ENCODE results near the gene MCOLN3.
A peak's percentile ranks its signal among the peaks of the same experiment; 100 is the strongest.

Gene MCOLN3

GRCh38 chr1:85058311-85058710, 10.0 kb upstream of the MCOLN3 start:
- no peak for DNase-seq (ENCODE audit: low read depth in 1 of 2, low spot score in 1 of 2)
- Histone ChIP-seq H3K27me3 (ENCODE audit: insufficient read depth, poor library complexity, severe bottlenecking) (peaks cover 4% of the 10 kb centered on the region), H3K4me3 (replicated peaks; ENCODE audit: insufficient read depth, low read length) (no peak overlapping the region), H3K27ac (replicated peaks) (no peak overlapping the region)
- TF ChIP-seq, protein P1, sequence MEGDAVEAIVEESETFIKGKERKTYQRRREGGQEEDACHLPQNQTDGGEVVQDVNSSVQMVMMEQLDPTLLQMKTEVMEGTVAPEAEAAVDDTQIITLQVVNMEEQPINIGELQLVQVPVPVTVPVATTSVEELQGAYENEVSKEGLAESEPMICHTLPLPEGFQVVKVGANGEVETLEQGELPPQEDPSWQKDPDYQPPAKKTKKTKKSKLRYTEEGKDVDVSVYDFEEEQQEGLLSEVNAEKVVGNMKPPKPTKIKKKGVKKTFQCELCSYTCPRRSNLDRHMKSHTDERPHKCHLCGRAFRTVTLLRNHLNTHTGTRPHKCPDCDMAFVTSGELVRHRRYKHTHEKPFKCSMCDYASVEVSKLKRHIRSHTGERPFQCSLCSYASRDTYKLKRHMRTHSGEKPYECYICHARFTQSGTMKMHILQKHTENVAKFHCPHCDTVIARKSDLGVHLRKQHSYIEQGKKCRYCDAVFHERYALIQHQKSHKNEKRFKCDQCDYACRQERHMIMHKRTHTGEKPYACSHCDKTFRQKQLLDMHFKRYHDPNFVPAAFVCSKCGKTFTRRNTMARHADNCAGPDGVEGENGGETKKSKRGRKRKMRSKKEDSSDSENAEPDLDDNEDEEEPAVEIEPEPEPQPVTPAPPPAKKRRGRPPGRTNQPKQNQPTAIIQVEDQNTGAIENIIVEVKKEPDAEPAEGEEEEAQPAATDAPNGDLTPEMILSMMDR (IDR thresholded peaks at IDR 0.05; ENCODE audit: insufficient read depth, low read length): no peak
- TF ChIP-seq SPI1 (IDR thresholded peaks at IDR 0.05; ENCODE audit: borderline replicate concordance, low read depth): peak; percentile 30; the same call in 1 of the 2 replicates

GRCh38 chr1:85054664-85055063, 6.4 kb upstream of the MCOLN3 start:
- TF ChIP-seq SPI1 (IDR thresholded peaks at IDR 0.05; ENCODE audit: borderline replicate concordance, low read depth) (no peak), REST (IDR thresholded peaks at IDR 0.05; ENCODE audit: insufficient replicate concordance, low read depth) (no peak), POLR2AphosphoS5 (IDR thresholded peaks at IDR 0.05; ENCODE audit: low read depth) (no peak), GABPA (IDR thresholded peaks at IDR 0.05; ENCODE audit: low read depth) (no peak)
- TF ChIP-seq, protein P1 (IDR thresholded peaks at IDR 0.05; ENCODE audit: insufficient read depth, low read length): no peak
- DNase-seq (ENCODE audit: low read depth in 1 of 2, low spot score in 1 of 2): no peak
- peaks cover 4% of the 10 kb centered on the region for H3K27me3 ChIP-seq (ENCODE audit: insufficient read depth, poor library complexity, severe bottlenecking)
- no peak overlapping the region for H3K27ac ChIP-seq (replicated peaks)
- no peak overlapping the region for H3K4me3 ChIP-seq (replicated peaks; ENCODE audit: insufficient read depth, low read length)

GRCh38 chr1:85049735-85050166, 1.5 kb upstream of the MCOLN3 start:
- TF ChIP-seq POLR2AphosphoS5 (IDR thresholded peaks at IDR 0.05; ENCODE audit: low read depth): no peak
- Histone ChIP-seq H3K27me3 (ENCODE audit: insufficient read depth, poor library complexity, severe bottlenecking) (peaks cover 42% of the 10 kb centered on the region), H3K27ac (replicated peaks) (no peak overlapping the region), H3K4me3 (replicated peaks; ENCODE audit: insufficient read depth, low read length) (no peak overlapping the region)
- no peak for DNase-seq (ENCODE audit: low read depth in 1 of 2, low spot score in 1 of 2)

DNA sequence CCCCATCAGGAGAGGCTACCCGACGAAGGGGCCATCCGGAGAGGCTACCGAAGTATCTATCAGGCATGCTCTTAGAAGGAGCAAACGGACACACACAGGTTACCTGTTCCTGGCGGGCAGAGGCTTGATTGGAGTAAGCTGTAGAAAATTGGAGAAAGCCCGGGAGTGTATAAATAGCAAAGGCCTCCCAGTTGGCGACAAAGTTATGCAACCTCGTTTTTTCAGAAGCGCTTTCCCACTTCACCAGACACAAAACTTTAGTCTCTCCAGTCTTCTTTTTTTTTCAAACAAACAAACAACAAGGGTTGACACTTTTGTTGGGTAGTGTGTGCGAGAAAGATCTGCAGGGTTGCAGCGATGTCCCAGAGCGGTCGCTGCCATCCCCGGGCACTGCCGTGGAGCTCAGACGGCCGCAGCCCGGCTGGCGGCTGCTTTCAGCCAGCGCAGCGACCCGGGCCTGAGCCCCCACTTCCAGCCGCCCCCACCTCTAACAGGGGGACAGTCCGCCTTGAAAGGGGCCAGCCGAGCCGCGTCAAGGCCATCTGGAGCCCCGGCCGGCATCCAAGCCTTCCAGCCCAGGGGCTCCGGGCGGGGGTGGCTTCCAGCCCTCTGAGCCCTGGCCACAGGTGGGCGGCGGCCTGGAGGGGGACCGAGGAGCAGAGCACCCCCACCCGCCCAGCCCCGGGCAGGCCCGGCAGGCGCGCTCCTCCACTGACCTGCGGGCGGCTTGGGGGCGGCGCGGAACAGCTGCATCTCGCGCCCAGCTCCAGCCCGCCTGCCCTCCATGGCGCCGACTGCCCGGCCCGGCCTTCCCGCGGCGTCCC, 616 bp downstream of the MCOLN3 start:
- Histone ChIP-seq H3K4me3 (replicated peaks; ENCODE audit: insufficient read depth, low read length) (no peak overlapping the region), H3K27me3 (ENCODE audit: insufficient read depth, poor library complexity, severe bottlenecking) (peaks cover 42% of the 10 kb centered on the region), H3K27ac (replicated peaks) (no peak overlapping the region)
- TF ChIP-seq GABPA (IDR thresholded peaks at IDR 0.05; ENCODE audit: low read depth) (no peak), POLR2AphosphoS5 (IDR thresholded peaks at IDR 0.05; ENCODE audit: low read depth) (no peak), REST (IDR thresholded peaks at IDR 0.05; ENCODE audit: insufficient replicate concordance, low read depth) (no peak)
- DNase-seq (ENCODE audit: low read depth in 1 of 2, low spot score in 1 of 2): no peak

DNA sequence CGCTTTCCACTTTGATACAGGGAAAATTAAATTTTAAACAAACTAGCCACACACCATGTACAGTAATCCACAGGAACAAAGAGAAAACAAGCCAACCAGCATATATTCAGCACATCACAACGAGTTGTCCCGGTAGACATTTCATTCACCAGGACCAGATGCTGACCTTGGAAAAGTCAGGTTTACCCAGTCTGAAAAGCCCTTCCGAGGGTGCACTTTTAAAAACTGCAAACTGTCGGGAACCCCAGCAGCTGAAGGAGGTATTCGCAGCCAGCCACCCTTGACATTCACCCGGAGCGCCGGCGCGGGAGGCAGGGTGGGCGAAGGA, 1.2 kb downstream of the MCOLN3 start:
- DNase-seq (ENCODE audit: low read depth in 1 of 2, low spot score in 1 of 2): no peak
- TF ChIP-seq POLR2AphosphoS5 (IDR thresholded peaks at IDR 0.05; ENCODE audit: low read depth) (no peak), REST (IDR thresholded peaks at IDR 0.05; ENCODE audit: insufficient replicate concordance, low read depth) (no peak), SPI1 (IDR thresholded peaks at IDR 0.05; ENCODE audit: borderline replicate concordance, low read depth) (no peak), GABPA (IDR thresholded peaks at IDR 0.05; ENCODE audit: low read depth) (no peak)
- TF ChIP-seq, protein P1 (IDR thresholded peaks at IDR 0.05; ENCODE audit: insufficient read depth, low read length): no peak
- no peak overlapping the region for H3K4me3 ChIP-seq (replicated peaks; ENCODE audit: insufficient read depth, low read length)
- H3K27ac ChIP-seq (replicated peaks): no peak overlapping the region
- H3K27me3 ChIP-seq (ENCODE audit: insufficient read depth, poor library complexity, severe bottlenecking): peaks cover 44% of the 10 kb centered on the region

All from HL-60 (cell line).